HL-60 (cell line): ENCODE data around the gene RPS29.

Source experiments
- CTCF ChIP-seq: IDR thresholded peaks from one replicate; pipeline ENCODE4 v1.5.1; 2011; ENCODE audit warnings: low read length, control low read depth, inconsistent platforms; ENCODE audit not compliant: insufficient read depth
- GABPA ChIP-seq: IDR thresholded peaks from 2 replicates; pipeline ENCODE4 v1.6.1; 2012; ENCODE audit warnings: low read depth
- POLR2AphosphoS5 ChIP-seq: IDR thresholded peaks from 2 replicates; pipeline ENCODE4 v1.6.1; 2012; ENCODE audit warnings: low read depth
- SPI1 ChIP-seq: IDR thresholded peaks from 2 replicates; pipeline ENCODE4 v1.6.1; 2012; ENCODE audit warnings: low read depth, mild to moderate bottlenecking, borderline replicate concordance
- TF ChIP-seq, protein P1 (sequence below): IDR thresholded peaks from 2 replicates; pipeline ENCODE4 v1.6.1; 2012; ENCODE audit warnings: low read depth; ENCODE audit not compliant: insufficient replicate concordance

DNA sequence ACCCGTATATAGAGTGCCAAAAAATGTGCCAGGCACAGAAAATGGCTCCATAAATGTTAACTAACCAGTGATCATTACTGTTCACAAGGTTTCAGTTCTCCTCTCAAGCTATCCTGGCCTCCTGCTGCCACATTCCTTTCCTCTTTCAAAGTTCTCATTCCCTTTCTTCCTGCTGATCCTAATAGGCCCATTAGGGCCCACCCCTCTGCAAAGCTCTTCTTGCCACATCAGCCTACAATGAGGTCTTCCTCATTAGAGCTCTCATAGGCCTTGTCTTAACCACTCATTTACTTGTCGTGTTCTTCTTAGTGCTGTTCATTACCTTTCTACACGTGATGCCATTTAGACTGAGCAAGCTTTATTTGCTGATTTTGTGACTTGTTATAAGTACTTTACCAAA is 40.5 kb downstream of the RPS29 start:
- TF ChIP-seq CTCF (no peak), POLR2AphosphoS5 (no peak), GABPA (no peak), SPI1 (no peak)
- TF ChIP-seq, protein P1, sequence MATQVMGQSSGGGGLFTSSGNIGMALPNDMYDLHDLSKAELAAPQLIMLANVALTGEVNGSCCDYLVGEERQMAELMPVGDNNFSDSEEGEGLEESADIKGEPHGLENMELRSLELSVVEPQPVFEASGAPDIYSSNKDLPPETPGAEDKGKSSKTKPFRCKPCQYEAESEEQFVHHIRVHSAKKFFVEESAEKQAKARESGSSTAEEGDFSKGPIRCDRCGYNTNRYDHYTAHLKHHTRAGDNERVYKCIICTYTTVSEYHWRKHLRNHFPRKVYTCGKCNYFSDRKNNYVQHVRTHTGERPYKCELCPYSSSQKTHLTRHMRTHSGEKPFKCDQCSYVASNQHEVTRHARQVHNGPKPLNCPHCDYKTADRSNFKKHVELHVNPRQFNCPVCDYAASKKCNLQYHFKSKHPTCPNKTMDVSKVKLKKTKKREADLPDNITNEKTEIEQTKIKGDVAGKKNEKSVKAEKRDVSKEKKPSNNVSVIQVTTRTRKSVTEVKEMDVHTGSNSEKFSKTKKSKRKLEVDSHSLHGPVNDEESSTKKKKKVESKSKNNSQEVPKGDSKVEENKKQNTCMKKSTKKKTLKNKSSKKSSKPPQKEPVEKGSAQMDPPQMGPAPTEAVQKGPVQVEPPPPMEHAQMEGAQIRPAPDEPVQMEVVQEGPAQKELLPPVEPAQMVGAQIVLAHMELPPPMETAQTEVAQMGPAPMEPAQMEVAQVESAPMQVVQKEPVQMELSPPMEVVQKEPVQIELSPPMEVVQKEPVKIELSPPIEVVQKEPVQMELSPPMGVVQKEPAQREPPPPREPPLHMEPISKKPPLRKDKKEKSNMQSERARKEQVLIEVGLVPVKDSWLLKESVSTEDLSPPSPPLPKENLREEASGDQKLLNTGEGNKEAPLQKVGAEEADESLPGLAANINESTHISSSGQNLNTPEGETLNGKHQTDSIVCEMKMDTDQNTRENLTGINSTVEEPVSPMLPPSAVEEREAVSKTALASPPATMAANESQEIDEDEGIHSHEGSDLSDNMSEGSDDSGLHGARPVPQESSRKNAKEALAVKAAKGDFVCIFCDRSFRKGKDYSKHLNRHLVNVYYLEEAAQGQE = no peak
